Adipocyte (in vitro differentiated cells): ENCODE data around the gene SNX15.

Experiments used
- DNase-seq: peaks from one replicate; pipeline ENCODE4 v3.0.0-alpha.2; 2015; ENCODE audit warnings: low read depth
- H3K27me3 ChIP-seq: replicated peaks from 2 replicates; pipeline ENCODE4 v1.7.0; 2013; ENCODE audit warnings: mild to moderate bottlenecking, low read length, moderate library complexity; ENCODE audit not compliant: control insufficient read depth, insufficient read depth
- H3K36me3 ChIP-seq: 2 replicates; pipeline ENCODE4 v1.7.0; 2013; ENCODE audit warnings: low read length, mild to moderate bottlenecking, moderate library complexity; ENCODE audit not compliant: control insufficient read depth, insufficient read depth, severe bottlenecking
- H3K4me1 ChIP-seq: 2 replicates; pipeline ENCODE4 v1.7.0; 2013; ENCODE audit warnings: mild to moderate bottlenecking, low read length, moderate library complexity; ENCODE audit not compliant: control insufficient read depth, insufficient read depth
- H3K4me3 ChIP-seq: 2 replicates; pipeline ENCODE4 v1.7.0; 2013; ENCODE audit warnings: mild to moderate bottlenecking, low read length, moderate library complexity
- H3K9ac ChIP-seq: 2 replicates; pipeline ENCODE4 v1.7.0; 2013; ENCODE audit warnings: mild to moderate bottlenecking, low read length, moderate library complexity
- H3K9me3 ChIP-seq: 2 replicates; pipeline ENCODE4 v1.7.0; 2013; ENCODE audit warnings: mild to moderate bottlenecking, low read length, moderate library complexity; ENCODE audit not compliant: control insufficient read depth

Gene SNX15

DNA sequence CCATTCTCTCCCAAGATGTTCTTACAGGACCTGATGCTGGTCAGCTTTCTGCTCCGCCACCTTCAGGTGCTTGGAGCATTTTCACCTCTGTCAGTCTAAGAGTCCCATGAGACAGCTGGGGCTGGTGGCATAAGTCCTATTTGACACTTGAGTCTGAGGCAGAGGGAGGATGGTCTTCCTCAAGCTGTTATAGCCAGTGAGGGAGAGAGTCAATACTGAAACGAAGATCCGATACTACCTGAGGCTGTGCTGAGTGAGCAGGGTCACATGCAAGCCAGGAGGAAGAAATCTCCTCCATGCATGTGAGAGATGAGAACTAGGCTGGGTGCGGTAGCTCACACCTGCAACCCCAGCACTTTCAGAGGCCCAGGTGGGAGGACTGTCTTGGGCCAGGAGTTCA lies 62.4 kb downstream of the SNX15 start:
- Histone ChIP-seq H3K9ac (no peak overlapping the region), H3K27me3 (no peaks in the 10 kb centered on the region), H3K36me3 (peaks cover 43% of the 10 kb centered on the region), H3K4me3 (no peak overlapping the region), H3K9me3 (no peaks in the 10 kb centered on the region), H3K4me1 (peaks cover 11% of the 10 kb centered on the region)
- no peak for DNase-seq
